GOT3 (cell line): ENCODE data around the gene IFT25.
"Not testable (repeated sequence)": the region's sequence is repeated elsewhere in the genome, so short reads cannot be mapped to it uniquely, and the experiment has no call there.

Experiments used
- DNase-seq: peaks from one replicate; lab custom pipeline; 2025; ENCODE audit warnings: mixed read lengths; lab: John Stamatoyannopoulos, UW

IFT25 gene

GRCh38 chr1:53945433-53946251, at the start of gene IFT25:
Gene IFT25, minus strand, starts transcription at chr1:53945699. Its CDS starts 5,617 bp downstream, at chr1:53940082.
- DNase-seq = peak; percentile 95

GRCh38 chr1:53994516-53994915, 49.0 kb upstream of the IFT25 start:
- not testable (repeated sequence) for DNase-seq

GRCh38 chr1:53992085-53992874, 46.8 kb upstream of the IFT25 start:
- no peak for DNase-seq

GRCh38 chr1:53987880-53988279, 42.4 kb upstream of the IFT25 start:
- DNase-seq = no peak

DNA sequence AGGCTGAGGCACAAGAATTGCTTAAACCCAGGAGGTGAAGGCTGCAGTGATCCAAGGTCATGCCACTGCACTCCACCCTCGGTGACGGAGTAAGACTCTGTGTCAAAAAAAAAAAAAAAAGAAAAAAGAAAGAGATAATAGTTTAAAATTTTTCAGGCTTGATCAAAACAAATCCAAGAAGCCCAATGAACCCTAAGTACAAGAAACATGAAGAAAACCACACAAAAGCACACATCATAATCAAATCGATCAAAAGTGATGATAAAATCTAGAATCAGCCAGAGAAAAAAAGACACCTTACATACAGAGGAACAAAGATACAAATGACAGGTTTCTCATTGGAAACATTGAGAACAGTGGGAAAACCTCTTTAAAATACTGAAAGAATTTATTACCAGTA, 41.0 kb upstream of the IFT25 start:
- no peak for DNase-seq

- DNase-seq = no peak
Observed at GRCh38 chr1:53984726-53985125, 39.2 kb upstream of the IFT25 start.

DNA sequence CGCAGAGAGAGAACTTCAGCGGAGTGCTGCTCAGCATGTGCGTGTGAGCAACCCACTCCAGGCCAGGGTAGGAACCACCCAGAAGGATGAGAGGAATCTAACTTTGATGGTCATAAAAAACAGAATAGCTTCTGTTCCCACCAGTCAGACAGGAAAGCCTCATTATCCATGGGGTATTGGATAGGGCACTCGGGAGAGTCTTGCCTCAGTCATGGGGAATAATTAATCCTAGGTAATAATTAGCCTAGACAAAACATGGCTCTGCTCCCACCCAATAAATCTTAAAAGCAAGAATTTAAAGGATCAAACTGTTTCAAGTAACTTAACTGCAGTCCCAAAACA, 37.2 kb upstream of the IFT25 start:
- no peak for DNase-seq

- no peak for DNase-seq
Observed at GRCh38 chr1:53982034-53982762, 36.7 kb upstream of the IFT25 start.

- DNase-seq = no peak
Observed at GRCh38 chr1:53981220-53981619, 35.7 kb upstream of the IFT25 start.

DNA sequence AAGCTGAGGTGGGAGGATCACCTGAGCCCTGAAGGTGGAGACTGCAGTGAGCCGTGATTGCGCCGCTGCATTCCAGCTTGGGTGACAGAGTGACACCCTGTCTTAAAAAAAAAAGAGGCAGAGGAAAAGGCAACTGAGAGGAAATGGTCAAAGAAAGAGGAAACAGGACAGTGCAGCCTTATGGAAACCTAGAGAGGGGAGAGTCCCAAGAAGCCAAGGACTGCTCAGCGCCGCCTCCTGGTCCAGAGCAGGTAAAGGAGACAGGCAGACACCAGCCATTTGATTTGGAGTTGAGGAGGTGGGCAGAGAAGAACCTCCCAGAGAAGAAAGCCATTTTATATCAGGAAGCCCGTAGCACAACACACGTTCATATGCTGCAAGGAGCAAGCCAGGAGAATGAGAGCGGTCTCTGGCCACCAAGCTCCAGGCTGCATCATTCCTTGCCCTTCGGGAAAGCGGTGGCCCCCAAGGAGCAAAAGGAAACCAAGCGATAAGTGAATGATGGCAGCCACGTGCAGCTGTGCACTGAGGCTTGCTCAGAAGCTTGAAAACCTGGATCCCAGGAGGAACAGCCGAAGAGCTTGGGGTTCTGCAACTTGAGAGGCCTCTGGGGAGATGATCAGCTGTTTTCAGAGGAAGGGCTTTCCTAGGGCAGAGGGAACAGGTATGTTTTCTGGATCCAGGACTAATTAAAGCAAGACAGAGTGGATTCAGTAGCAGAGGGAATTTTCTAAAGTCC, 34.4 kb upstream of the IFT25 start:
- no peak for DNase-seq

- DNase-seq = no peak
Observed at GRCh38 chr1:53975861-53976260, 30.4 kb upstream of the IFT25 start.

GRCh38 chr1:53971718-53972117, 26.2 kb upstream of the IFT25 start:
- no peak for DNase-seq

- DNase-seq = not testable (repeated sequence)
Observed at GRCh38 chr1:53969323-53969722, 23.8 kb upstream of the IFT25 start.

DNA sequence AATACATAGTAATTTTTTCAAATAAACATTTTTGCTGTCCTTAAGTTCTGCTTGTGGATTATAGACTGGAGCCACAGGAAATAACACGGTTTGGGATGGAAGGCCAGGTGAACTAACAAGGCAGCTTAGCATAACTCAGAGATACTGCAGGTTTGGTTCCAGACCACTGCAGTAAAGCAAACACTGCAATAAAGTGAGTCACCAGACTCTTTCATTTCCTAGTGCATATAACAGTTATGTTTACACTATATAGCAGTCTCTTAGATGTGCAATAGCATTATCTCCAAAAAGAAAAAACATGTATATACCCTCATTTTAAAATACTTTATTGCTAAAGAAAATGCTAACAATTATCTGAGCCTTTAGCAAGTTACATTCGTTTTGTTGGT, 22.6 kb upstream of the IFT25 start:
- no peak for DNase-seq

- DNase-seq = no peak
Observed at GRCh38 chr1:53967409-53968124, 22.1 kb upstream of the IFT25 start.

- no peak for DNase-seq
Observed at GRCh38 chr1:53966794-53967193, 21.3 kb upstream of the IFT25 start.

- no peak for DNase-seq
Observed at GRCh38 chr1:53964109-53964508, 18.6 kb upstream of the IFT25 start.

GRCh38 chr1:53963460-53963859, 18.0 kb upstream of the IFT25 start:
- DNase-seq = no peak

- DNase-seq = no peak
Observed at GRCh38 chr1:53962395-53962794, 16.9 kb upstream of the IFT25 start.

GRCh38 chr1:53959664-53960250, 14.3 kb upstream of the IFT25 start:
- no peak for DNase-seq
